H9 (cell line): ENCODE measurements around the gene EGFR. TPM values are rescaled to one million over a fixed set of nuclear protein-coding genes. Genes with fewer than 3 reads are reported as not detected.

ENCODE experiments used
- DNase-seq: peaks from one replicate; pipeline ENCODE4 v3.0.0-alpha.2; 2017
- H2AFZ ChIP-seq: one replicate; pipeline ENCODE4 v1.6.1; 2013; ENCODE audit warnings: mild to moderate bottlenecking, low read length, control low read depth, moderate library complexity
- H2AK5ac ChIP-seq: 2 replicates; pipeline ENCODE4 v1.6.1; 2013; ENCODE audit warnings: low read length, control low read depth, mixed read lengths; ENCODE audit not compliant: insufficient read length
- H2BK120ac ChIP-seq: one replicate; pipeline ENCODE4 v1.6.1; 2013; ENCODE audit warnings: low read depth, mild to moderate bottlenecking, low read length, control low read depth, inconsistent platforms; ENCODE audit not compliant: poor library complexity, severe bottlenecking
- H2BK12ac ChIP-seq: 2 replicates; pipeline ENCODE4 v1.6.1; 2013; ENCODE audit warnings: low read length, control low read depth, mixed read lengths, low read depth; ENCODE audit not compliant: insufficient read length
- H2BK15ac ChIP-seq: 2 replicates; pipeline ENCODE4 v1.6.1; 2013; ENCODE audit warnings: low read depth, low read length, control low read depth
- H2BK20ac ChIP-seq: one replicate; pipeline ENCODE4 v1.6.1; 2013; ENCODE audit warnings: low read depth, mild to moderate bottlenecking, low read length, control low read depth, inconsistent platforms; ENCODE audit not compliant: poor library complexity, severe bottlenecking
- H2BK5ac ChIP-seq: 2 replicates; pipeline ENCODE4 v1.6.1; 2013; ENCODE audit warnings: low read length, control low read depth, mixed read lengths; ENCODE audit not compliant: insufficient read length
- H3K14ac ChIP-seq: 2 replicates; pipeline ENCODE4 v1.6.1; 2013; ENCODE audit warnings: low read length, control low read depth; ENCODE audit not compliant: insufficient read depth
- H3K18ac ChIP-seq: 2 replicates; pipeline ENCODE4 v1.6.1; 2013; ENCODE audit warnings: low read depth, mild to moderate bottlenecking, mixed read lengths, low read length, control low read depth; ENCODE audit not compliant: insufficient read length
- H3K23ac ChIP-seq: 2 replicates; pipeline ENCODE4 v1.6.1; 2013; ENCODE audit warnings: low read length, control low read depth, mixed read lengths, low read depth; ENCODE audit not compliant: insufficient read length
- H3K23me2 ChIP-seq: 2 replicates; pipeline ENCODE4 v1.6.1; 2013; ENCODE audit warnings: low read depth, mild to moderate bottlenecking, mixed read lengths, low read length, control low read depth; ENCODE audit not compliant: insufficient read length, poor library complexity, severe bottlenecking
- H3K27ac ChIP-seq: 2 replicates; pipeline ENCODE4 v1.5.1; 2013; ENCODE audit warnings: low read length, control low read depth, mixed read lengths, low read depth; ENCODE audit not compliant: insufficient read length
- H3K27me3 ChIP-seq: 2 replicates; pipeline ENCODE4 v1.6.1; 2013; ENCODE audit warnings: low read length, control low read depth, inconsistent platforms; ENCODE audit not compliant: insufficient read depth
- H3K4ac ChIP-seq: 2 replicates; pipeline ENCODE4 v1.6.1; 2013; ENCODE audit warnings: low read depth, mild to moderate bottlenecking, control low read depth, inconsistent platforms, low read length, moderate library complexity
- H3K4me1 ChIP-seq: 2 replicates; pipeline ENCODE4 v1.6.1; 2013; ENCODE audit warnings: low read length, control low read depth, inconsistent platforms; ENCODE audit not compliant: insufficient read depth
- H3K4me2 ChIP-seq: 2 replicates; pipeline ENCODE4 v1.6.1; 2013; ENCODE audit warnings: low read length, control low read depth, mixed read lengths; ENCODE audit not compliant: insufficient read length, insufficient read depth
- H3K56ac ChIP-seq: 2 replicates; pipeline ENCODE4 v1.6.1; 2013; ENCODE audit warnings: low read depth, mild to moderate bottlenecking, mixed read lengths, low read length, control low read depth; ENCODE audit not compliant: insufficient read length
- H3K79me1 ChIP-seq: 2 replicates; pipeline ENCODE4 v1.6.1; 2013; ENCODE audit warnings: low read depth, mild to moderate bottlenecking, moderate library complexity, low read length, control low read depth, inconsistent platforms; ENCODE audit not compliant: insufficient read depth, poor library complexity, severe bottlenecking
- H3K79me2 ChIP-seq: 2 replicates; pipeline ENCODE4 v1.6.1; 2013; ENCODE audit warnings: low read length, control low read depth, inconsistent platforms; ENCODE audit not compliant: insufficient read depth
- H3K9ac ChIP-seq: 2 replicates; pipeline ENCODE4 v1.6.1; 2013; ENCODE audit warnings: low read length, control low read depth, mixed read lengths; ENCODE audit not compliant: insufficient read length; ENCODE audit errors: extremely low read depth
- H3K9me3 ChIP-seq: one replicate; pipeline ENCODE4 v1.6.1; 2013; ENCODE audit warnings: low read depth, low read length, inconsistent platforms; ENCODE audit not compliant: control insufficient read depth
- H3T11ph ChIP-seq: one replicate; pipeline ENCODE4 v1.6.1; 2013; ENCODE audit warnings: mild to moderate bottlenecking, low read length, control low read depth, inconsistent platforms
- H4K20me1 ChIP-seq: one replicate; pipeline ENCODE4 v1.6.1; 2013; ENCODE audit not compliant: control insufficient read depth, insufficient read length, insufficient read depth
- H4K5ac ChIP-seq: 2 replicates; pipeline ENCODE4 v1.6.1; 2013; ENCODE audit warnings: low read depth, mild to moderate bottlenecking, mixed read lengths, low read length, control low read depth; ENCODE audit not compliant: insufficient read length
- H4K8ac ChIP-seq: replicated peaks from 2 replicates; pipeline ENCODE4 v1.6.1; 2013; ENCODE audit warnings: low read length, control low read depth, mixed read lengths, low read depth; ENCODE audit not compliant: insufficient read length
- H4K91ac ChIP-seq: 2 replicates; pipeline ENCODE4 v1.6.1; 2013; ENCODE audit warnings: low read depth, mild to moderate bottlenecking, moderate library complexity, mixed read lengths, low read length, control low read depth; ENCODE audit not compliant: insufficient read length
- H3K27ac Mint-ChIP-seq, 3 experiments: 2 replicates in 2 of 3; 3 replicates in 1 of 3; pipeline ENCODE4 v1.8.0; 2020 to 2021; ENCODE audit warnings: mixed read lengths in 3 of 3, mild to moderate bottlenecking in 1 of 3, moderate library complexity in 1 of 3
- H3K27me3 Mint-ChIP-seq: 2 replicates; pipeline ENCODE4 v1.8.0; 2021; ENCODE audit warnings: low read depth, mild to moderate bottlenecking, moderate library complexity, mixed read lengths
- H3K36me3 Mint-ChIP-seq, 3 experiments: 2 replicates in 2 of 3; 3 replicates in 1 of 3; pipeline ENCODE4 v1.8.0; 2020 to 2021; ENCODE audit warnings: low read depth in 3 of 3, mixed read lengths in 3 of 3; ENCODE audit not compliant: insufficient read depth in 1 of 3
- H3K4me1 Mint-ChIP-seq, 2 experiments: 2 replicates each; pipeline ENCODE4 v1.8.0; 2020; ENCODE audit warnings: mixed read lengths in 2 of 2
- H3K4me3 Mint-ChIP-seq, 2 experiments: 2 replicates in 1 of 2; 3 replicates in 1 of 2; pipeline ENCODE4 v1.8.0; 2020 to 2021; ENCODE audit warnings: mild to moderate bottlenecking in 2 of 2, mixed read lengths in 2 of 2, moderate library complexity in 1 of 2
- H3K9me3 Mint-ChIP-seq, 2 experiments: 2 replicates in 1 of 2; 3 replicates in 1 of 2; pipeline ENCODE4 v1.8.0; 2020; ENCODE audit warnings: mild to moderate bottlenecking in 2 of 2, mixed read lengths in 2 of 2, moderate library complexity in 1 of 2
- CTCF ChIP-seq: fragments of 200-600 bp; sonication (generic); conservative IDR thresholded peaks from 3 replicates; pipeline ENCODE4 v1.8.0; 2021; ENCODE audit warnings: antibody characterized with exemption, mild to moderate bottlenecking
- WGBS: extraction: QIAGEN DNeasy Blood & Tissue Kit; methylation state at CpG from one replicate; pipeline ENCODE4 v1.1.7; 2013; ENCODE audit warnings: missing lambda C conversion rate, low lambda C conversion rate, mixed read lengths; ENCODE audit not compliant: insufficient read length; ENCODE audit errors: extremely low coverage; 5-methylcytosine and 5-hydroxymethylcytosine counted together
- total RNA-seq: library from RNA; stranded (reverse); gene quantifications from 2 replicates; pipeline ENCODE4 v1.2.1, GENCODE V29; 2021

EGFR gene
- total RNA-seq, 1 experiment from 2014 or later: 3.3 TPM

- H3K14ac ChIP-seq: no peak overlapping the region
- H2BK12ac ChIP-seq: no peak overlapping the region
- Mint-ChIP-seq H3K36me3 (no peaks in the 10 kb centered on the region), H3K4me1 (no peaks in the 10 kb centered on the region), H3K27me3 (no peaks in the 10 kb centered on the region), H3K9me3 (no peaks in the 10 kb centered on the region), H3K4me3 (no peak overlapping the region), H3K27ac (no peak overlapping the region)
- H2AFZ ChIP-seq: no peak overlapping the region
- no peaks in the 10 kb centered on the region for H4K20me1 ChIP-seq
- WGBS: no CpG with 5 or more reads among the region's 9 CpGs
- H3K27ac ChIP-seq: no peak overlapping the region
- TF ChIP-seq CTCF: no peak
- no peaks in the 10 kb centered on the region for H3K79me1 ChIP-seq
- H2BK5ac ChIP-seq: no peak overlapping the region
- no peaks in the 10 kb centered on the region for H3K79me2 ChIP-seq
- no peaks in the 10 kb centered on the region for H3K23me2 ChIP-seq
- no peak overlapping the region for H3K4me2 ChIP-seq
- H3K18ac ChIP-seq: no peak overlapping the region
- H2BK15ac ChIP-seq: no peak overlapping the region
- H3K9ac ChIP-seq: no peak overlapping the region
- no peak overlapping the region for H4K91ac ChIP-seq
- no peak overlapping the region for H3T11ph ChIP-seq
- no peak overlapping the region for H4K5ac ChIP-seq
- DNase-seq: no peak
- H4K8ac ChIP-seq: no peak overlapping the region
- no peaks in the 10 kb centered on the region for H3K27me3 ChIP-seq
- no peak overlapping the region for H3K23ac ChIP-seq
- no peak overlapping the region for H3K4ac ChIP-seq
- no peak overlapping the region for H2BK120ac ChIP-seq
- no peak overlapping the region for H2AK5ac ChIP-seq
- no peaks in the 10 kb centered on the region for H3K4me1 ChIP-seq
- no peaks in the 10 kb centered on the region for H3K9me3 ChIP-seq
- H2BK20ac ChIP-seq: no peak overlapping the region
- H3K56ac ChIP-seq: no peak overlapping the region
These were observed 13.4 kb downstream of the EGFR start for GRCh38 chr7:55032069-55032699.
